GM19468 (cell line): ENCODE measurements around the gene WDR33.

Source experiments
- ATAC-seq: cut with Tn5 transposase; IDR thresholded peaks from one replicate; pipeline ENCODE4 v1.9.1; 2021; ENCODE audit warnings: mild to moderate bottlenecking, moderate library complexity, moderate number of reproducible peaks; ENCODE audit not compliant: unreplicated experiment; ENCODE audit errors: extremely low read depth

WDR33 gene

GRCh38 chr2:127661072-127661649 lies 149.8 kb downstream of the WDR33 start:
- no peak for ATAC-seq

DNA sequence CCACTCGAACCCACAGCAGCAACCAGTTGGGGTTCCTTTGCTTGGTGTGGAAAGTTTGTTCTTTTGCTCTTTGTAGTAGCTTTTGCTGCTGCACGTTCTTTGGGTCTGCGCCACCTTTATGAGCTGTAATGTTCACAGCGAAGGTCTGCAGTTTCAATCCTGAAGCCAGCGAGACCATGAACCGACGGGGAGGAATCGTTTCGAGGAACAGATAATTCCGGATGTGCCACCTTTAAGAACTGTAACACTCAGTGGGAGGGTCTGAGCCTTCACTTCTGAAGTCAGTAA lies 150.7 kb downstream of the WDR33 start:
- no peak for ATAC-seq

GRCh38 chr2:127659408-127660290 lies 151.3 kb downstream of the WDR33 start:
- no peak for ATAC-seq

DNA sequence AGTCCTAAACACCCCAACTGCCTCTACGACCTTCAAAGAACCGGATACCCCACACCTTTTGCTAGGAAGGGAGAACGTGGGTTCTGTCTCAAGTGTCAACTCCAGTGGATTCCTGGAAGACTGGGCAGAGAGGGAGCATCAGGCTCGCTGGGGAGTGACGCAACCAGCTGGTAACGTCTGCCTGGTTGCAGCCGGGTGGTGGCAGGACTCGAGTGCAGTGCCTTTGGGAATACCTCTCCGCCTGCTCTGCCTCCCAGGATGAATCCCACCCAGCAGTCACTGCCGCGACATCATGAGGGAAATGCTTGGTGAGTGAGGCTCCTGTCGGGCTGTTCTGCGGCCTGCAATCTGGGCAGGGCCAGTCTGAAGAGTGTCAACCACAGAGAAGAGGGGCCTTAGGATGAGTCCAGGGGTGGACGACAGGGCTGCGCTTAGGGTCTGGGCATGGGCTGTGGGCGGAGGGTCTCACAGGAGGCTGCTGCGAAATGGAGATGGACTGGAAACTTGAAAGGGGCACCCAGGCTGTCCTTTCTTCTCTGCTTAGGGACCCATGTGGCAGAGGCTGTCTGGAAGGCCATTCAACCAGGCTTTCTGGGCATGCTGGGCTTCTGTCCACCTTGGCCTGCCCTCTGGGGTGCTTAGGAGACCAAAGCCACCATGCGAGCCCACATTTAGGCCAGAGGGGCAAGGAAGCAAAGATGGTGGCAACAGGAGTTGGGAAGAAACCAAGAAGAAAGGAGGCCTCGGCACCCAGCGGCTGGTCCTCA lies 152.1 kb downstream of the WDR33 start:
- no peak for ATAC-seq

DNA sequence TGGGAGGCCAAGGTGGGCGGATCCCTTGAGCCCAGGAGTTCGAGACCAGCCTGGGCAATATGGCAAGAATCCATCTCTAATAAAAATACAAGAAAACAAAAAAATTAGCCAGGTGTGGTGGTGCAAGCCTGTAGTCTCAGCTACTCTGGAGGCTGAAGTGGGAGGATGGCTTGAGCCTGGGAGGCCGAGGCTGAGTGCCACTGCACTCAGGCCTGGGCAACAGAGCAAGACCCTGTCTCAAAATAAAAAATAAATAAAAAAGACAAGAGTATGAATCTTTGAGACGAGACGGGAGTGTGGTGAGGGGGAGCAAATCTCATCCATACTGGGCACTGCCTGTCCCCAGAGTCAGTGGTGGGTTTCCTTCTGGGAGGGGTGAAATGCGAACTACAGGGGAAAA lies 152.8 kb downstream of the WDR33 start:
- ATAC-seq: no peak

- ATAC-seq: no peak
Observed at GRCh38 chr2:127657232-127657595, 153.8 kb downstream of the WDR33 start.

- no peak for ATAC-seq
Observed at GRCh38 chr2:127656569-127657231, 154.3 kb downstream of the WDR33 start.

DNA sequence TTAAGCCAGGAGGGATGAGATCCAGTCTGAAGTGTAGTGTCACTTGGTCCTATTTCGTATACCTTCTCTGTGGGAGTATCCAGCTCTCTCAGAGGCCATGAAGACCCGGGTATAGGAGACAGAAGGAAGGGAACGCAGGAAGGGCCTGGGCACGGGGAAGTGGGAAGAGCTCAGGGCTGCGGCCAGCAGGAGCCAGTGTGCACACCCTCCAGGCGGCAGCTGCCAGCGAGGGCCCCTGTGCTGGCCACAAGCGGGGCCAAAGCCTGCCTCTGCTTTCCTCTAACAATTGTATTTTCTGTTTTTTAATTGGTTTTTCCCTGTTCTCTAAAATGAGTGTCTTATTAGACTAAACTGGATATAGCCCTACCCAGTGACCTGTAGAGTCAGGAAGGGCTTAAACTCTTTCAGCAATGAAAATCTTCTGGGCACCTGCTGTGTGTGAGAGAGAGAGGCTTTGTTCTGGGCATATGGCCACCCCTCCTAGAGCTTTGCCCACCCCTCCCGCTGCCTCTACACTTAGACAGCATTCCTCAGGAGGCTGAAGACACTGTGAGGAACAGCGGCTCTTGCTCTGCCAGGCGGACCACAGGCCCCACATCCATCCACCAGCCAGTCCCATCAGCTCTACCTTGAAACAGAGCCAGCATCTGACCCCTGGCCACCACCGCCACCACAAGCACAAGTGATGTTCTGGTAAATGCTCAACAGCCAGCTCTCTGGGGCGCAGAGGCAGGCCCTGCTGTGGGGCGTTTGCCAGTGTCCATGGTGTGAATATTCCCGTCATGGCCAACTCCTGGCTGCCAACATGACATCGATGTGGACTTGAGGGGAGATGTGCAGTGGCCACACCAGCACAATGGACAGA lies 155.5 kb downstream of the WDR33 start:
- no peak for ATAC-seq

DNA sequence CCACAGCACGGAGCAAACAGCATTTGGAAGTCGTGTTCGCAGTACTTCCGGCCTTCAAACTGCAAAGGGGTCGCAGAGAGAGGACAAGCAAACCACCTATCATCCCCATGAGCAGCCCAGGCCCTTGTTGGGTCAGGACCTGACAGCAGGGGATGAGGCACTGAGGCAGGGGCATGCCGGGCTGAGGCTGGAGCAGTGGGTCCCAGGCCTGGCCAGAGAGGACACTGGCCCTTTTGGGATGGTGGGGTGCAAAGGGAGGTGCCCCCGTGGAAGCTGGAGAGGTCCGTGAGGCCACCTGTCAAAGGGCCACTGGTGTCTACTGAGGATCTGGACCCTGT lies 156.2 kb downstream of the WDR33 start:
- ATAC-seq: no peak

DNA sequence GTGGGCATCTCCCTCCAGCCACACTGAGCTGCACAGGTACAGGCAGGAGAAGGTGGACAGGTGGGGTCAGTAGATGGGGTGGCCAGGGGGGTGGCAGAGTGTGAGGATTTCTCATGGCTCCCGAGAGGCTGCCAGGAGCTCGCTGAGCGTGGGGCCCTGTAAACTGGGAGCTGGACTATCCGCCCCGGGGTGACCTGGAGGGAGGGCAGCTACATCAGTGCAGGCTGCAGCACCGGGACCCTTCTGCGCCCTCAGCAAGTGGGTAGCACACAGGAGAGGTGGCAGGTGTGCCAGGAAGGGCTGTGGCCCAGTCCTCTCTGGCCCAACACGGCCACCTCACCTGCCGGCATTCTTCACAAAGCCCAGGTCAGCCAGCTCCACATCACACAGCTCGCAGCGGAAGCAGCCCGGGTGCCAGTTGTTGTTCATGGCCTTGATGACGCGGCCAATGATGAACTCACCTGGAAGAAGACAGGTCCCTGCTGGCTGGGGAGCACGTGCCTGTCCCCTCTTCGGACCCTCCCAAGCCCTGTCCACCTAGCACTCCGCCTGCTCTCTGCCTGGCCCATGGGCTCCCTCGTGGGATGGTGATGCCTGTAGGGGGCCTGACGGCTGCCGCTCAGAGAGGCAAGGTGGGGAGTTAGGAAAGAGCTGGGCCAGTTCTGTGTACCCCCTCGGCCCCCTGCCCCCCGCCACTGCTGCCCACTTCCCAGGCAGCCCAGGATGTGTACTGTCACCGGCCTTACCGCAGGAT lies 156.7 kb downstream of the WDR33 start:
- ATAC-seq: no peak

DNA sequence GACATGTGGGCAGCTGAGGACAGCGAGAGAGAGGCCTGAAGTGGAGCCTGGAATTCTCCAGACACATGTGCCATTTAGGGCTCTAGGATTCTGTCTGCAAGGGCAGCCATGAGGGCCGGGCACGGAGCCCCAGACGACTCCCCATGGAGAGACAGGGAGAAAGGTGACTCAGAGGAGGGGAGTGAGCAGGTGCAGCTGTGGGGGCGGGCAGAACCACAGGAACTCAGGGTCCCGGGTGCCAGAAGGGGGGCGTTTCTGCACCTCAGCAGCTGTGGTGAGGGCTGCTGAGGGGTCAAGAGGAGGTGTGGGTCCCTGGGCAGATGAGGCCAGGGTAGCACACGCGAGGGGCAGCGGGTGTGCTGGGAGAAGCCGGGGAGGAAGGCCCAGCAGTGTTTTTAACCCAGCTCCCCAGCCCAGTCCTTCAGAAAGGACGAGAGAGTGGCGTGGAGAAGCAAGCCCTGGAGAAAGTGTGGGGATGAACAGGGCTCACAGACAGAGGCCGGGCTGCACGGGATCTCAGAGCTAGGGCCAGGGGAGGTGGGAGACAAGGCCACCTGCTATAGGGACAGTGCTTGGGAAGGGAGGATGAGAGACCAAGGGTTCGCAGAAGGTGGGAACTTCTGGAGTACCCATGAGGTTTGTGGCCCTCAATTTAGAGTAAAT lies 157.4 kb downstream of the WDR33 start:
- ATAC-seq: no peak

- no peak for ATAC-seq
Observed at GRCh38 chr2:127652786-127653357, 158.1 kb downstream of the WDR33 start.

- ATAC-seq: no peak
Observed at GRCh38 chr2:127651971-127652550, 158.9 kb downstream of the WDR33 start.

DNA sequence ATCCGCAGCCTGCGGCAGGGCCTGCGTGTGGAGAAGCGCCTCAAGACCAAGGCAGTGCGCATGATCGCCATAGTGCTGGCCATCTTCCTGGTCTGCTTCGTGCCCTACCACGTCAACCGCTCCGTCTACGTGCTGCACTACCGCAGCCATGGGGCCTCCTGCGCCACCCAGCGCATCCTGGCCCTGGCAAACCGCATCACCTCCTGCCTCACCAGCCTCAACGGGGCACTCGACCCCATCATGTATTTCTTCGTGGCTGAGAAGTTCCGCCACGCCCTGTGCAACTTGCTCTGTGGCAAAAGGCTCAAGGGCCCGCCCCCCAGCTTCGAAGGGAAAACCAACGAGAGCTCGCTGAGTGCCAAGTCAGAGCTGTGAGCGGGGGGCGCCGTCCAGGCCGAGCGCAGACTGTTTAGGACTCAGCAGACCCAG lies 159.6 kb downstream of the WDR33 start:
- no peak for ATAC-seq
